ENCODE results near the gene ACTL7A.
"Not testable (repeated sequence)": the region's sequence is repeated elsewhere in the genome, so short reads cannot be mapped to it uniquely, and the experiment has no call there.

The ACTL7A gene, protein sequence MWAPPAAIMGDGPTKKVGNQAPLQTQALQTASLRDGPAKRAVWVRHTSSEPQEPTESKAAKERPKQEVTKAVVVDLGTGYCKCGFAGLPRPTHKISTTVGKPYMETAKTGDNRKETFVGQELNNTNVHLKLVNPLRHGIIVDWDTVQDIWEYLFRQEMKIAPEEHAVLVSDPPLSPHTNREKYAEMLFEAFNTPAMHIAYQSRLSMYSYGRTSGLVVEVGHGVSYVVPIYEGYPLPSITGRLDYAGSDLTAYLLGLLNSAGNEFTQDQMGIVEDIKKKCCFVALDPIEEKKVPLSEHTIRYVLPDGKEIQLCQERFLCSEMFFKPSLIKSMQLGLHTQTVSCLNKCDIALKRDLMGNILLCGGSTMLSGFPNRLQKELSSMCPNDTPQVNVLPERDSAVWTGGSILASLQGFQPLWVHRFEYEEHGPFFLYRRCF

DNA sequence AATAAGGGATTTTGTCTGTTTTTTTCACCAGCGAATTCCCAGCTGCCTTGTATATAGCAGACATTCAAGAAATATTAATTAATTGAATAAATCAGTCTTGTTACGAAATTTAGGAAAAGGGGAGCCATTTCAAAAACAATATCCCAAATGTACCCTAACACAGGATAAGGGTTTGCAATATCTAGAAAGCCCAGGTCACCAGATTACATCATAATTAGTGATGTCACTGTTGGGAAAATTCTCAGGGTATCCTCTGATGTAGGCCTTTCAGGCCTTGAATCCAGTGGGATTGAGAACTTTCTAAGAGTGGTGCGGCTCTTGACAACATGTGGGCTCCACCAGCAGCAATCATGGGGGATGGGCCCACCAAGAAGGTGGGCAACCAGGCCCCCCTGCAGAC, at the start of gene ACTL7A:
Gene ACTL7A, plus strand, starts transcription at position 270 of the 400 bp plus-strand sequence. Its CDS starts 57 bp downstream, at position 327.
- in situ Hi-C loops (cut with MboI; ENCODE audit: low sequenced_read_pairs) = no loop called here

DNA sequence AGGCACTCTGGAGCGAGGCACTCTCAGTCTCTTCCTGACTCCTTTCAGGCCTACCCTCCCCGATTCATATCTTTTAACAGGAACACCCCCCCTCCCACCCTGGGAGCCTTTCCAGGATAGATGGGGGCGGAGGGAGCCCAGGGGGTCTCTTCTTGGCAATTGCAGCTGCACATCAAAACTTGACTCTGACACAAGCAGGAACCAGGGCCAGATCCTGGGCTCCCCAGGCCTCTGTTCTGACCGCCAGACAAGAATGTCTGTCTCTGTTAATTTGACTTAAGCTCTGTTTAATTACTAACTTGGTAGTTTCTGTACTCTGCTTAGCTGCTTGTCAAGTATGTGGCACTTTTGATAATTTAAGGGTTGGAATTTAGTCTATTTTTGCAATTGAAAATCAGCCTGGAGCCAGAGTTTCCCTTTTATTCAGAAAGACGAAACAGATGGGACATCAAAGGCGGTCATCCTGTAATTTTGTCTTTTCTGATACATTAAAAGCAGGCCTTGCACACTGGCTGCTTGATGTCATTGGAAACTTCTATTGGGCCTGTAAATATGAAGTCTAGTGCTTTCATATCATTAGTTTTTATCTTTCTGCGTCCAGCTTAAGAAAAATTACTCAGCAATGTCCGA, 49.6 kb upstream of the ACTL7A start:
- in situ Hi-C loops (cut with MboI; ENCODE audit: low sequenced_read_pairs) = no loop called here

DNA sequence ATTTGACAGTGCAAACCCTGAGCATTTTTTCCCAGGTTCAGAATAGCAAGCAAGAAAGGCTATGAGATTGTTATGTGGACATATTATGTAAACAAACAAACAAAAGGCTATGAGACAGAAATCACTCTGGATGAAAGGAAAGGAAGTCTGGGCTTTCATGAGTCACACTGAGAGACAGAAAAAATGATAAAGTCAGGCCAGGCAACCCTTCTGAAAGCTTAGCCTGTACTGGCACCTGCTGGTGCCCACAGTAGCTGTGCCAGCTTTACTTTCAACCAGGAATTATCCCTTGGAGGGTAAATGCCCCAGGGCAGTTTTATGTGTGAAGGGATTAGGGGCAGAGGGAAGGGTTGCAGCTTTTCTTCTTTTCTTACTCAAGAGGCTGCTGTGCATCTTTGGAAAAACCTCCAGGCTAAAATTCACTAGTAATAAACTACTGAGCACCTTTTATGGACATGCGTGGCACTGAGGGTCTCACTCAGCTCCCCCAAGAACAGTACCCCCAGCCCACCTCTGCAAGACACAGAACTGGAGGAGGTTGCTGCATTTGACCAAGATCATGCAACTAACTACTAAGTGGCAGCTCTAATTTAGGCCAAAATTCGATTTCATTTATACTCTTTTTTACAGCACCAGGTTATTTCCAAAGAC, 48.0 kb upstream of the ACTL7A start:
- in situ Hi-C loops (cut with MboI; ENCODE audit: low sequenced_read_pairs) = no loop called here

DNA sequence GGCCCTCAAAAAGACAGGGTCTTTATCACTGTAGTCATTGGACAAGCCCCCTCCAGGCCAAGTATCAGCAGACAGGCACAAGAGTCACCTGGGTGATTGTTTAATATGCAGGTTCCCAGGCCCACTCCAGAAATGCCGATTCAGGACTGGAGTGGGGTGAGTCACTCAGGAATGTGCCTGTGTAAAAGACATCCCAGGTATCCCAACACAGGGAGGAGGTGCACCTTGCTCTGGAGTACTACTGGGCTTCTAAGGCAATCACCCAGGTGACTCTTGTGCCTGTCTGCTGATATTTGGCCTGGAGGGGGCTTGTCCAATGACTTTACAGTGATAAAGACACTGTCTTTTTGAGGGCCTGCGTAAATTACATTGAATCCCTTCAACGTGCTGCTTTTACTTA, 46.9 kb upstream of the ACTL7A start:
- in situ Hi-C loops (cut with MboI; ENCODE audit: low sequenced_read_pairs) = no loop called here

DNA sequence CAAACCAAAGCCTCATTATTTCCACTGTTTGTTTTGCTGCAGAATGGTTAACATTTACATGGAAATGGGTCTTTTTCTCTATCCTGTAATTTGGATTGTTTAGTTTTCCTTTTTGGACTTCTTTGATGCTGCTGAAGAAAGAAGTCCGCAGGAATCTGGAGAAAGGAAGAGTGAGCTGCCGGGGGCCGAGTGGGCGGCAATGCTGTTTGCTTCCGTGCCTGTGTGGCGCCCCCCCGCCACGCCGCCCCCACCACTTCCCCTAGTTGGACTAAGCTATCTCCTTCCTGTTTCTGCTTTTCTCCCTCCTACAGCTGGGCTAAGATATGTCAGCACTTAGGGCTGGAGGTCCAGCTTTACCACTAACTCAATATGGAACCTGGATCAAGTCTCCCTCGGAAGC, 46.0 kb upstream of the ACTL7A start:
- in situ Hi-C loops (cut with MboI; ENCODE audit: low sequenced_read_pairs) = no loop called here

DNA sequence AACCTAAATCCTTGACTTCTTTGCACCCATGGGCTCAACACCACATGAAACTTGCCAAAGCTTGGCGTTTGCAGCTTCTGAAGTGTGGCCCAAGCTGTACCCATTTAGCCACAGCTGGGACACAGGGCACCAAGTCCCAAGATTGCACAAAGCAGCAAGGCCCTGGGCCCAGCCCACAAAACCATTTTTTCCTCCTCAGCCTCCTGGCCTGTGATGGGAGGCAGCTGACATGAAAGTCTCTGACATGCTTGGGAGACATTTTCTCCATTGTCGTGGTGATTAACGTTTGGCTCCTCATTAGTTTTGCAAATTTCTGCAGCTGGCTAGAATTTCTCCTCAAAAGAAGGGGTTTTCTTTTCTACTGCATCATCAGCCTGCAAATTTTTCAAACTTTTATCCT, 38.2 kb upstream of the ACTL7A start:
- in situ Hi-C loops (cut with MboI; ENCODE audit: low sequenced_read_pairs) = no loop called here

- in situ Hi-C loops (cut with MboI; ENCODE audit: low sequenced_read_pairs) = no loop called here
Observed at GRCh38 chr9:108830272-108830671, 31.8 kb upstream of the ACTL7A start.

DNA sequence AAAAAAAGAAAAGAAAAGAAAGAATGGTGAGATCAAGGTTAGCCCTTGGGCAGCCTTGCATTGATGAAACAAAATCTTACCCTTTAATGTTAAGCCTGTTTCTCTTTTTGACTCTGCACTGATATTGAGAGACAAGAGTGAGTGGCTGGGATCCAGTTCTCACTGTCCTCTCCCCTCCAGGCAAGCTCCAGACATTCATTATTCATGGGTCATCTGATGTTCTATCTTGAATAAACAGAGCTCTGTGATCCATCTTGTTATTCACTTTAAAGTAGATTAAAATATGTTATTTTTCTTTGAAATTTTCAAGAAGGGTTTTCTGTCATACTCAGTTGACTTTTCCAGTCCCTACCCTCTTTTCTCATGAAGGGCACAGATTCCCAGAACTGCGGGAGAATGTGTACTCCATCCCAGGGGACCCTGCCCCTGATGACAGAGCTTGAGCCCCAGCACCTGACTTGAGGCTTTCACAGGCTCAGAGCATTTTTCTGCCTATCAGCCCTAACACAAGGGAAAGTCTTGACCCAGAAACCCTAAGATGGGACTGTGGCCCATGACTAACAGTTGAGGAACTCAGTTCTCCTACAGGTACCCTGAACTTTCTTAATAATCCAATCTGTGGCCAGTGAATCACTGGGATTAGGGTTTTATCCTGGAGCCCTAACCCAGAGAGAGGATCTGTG, 30.4 kb upstream of the ACTL7A start:
- in situ Hi-C loops (cut with MboI; ENCODE audit: low sequenced_read_pairs) = no loop called here

- in situ Hi-C loops (cut with MboI; ENCODE audit: low sequenced_read_pairs) = no loop called here
Observed at GRCh38 chr9:108832179-108832500, 29.9 kb upstream of the ACTL7A start.

DNA sequence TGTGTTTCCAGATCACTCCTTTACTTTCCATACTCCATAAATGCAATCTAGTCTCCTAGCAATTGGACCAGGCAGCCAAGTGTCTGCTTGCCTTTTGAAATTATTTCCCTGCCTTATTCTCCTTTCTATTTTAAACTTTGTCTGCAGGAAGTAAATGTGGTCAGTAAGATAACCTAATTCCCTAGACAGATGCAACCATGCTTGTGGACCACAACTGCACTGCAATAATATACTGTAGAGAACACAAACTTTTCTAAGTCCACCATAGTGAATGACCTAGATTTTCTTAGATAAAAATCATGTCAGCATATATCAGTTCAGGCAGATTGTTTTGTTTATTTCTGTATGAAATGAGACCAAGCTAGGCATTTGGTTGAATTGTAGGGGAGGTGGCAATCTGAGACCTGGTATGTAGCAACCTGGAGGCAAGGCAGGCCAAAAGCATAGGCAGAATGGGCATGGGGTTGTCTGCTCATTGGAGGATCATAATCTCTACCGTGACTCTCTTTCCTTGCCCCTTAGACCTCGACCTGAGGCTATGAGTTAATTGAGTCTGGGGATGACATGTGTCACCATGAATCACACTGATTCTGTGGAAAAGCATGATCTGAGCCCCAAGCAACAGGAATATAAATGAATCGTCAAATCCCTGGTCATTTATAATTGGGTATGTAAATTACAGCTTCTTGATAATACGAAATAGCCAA, 27.0 kb upstream of the ACTL7A start:
- in situ Hi-C loops (cut with MboI; ENCODE audit: low sequenced_read_pairs) = no loop called here

DNA sequence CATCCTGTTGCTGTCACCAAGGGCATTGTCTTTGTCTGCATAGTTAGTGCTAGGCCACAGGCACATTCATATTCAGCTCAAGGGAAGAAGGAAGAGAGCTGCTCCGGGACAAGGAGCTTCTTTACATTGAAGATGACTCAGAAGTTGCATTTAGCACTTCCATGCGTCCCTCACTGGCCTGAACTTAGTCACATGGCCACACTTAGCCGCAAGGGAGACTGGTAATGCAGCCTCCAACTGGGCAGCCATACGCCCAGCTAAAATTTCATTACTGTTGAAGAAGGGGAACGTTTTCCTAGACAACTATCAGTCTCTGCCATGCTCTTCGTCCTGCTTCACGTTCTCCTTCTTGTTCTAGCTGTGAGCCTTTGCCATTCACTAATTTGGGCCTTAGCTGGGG, 26.2 kb upstream of the ACTL7A start:
- in situ Hi-C loops (cut with MboI; ENCODE audit: low sequenced_read_pairs) = no loop called here

DNA sequence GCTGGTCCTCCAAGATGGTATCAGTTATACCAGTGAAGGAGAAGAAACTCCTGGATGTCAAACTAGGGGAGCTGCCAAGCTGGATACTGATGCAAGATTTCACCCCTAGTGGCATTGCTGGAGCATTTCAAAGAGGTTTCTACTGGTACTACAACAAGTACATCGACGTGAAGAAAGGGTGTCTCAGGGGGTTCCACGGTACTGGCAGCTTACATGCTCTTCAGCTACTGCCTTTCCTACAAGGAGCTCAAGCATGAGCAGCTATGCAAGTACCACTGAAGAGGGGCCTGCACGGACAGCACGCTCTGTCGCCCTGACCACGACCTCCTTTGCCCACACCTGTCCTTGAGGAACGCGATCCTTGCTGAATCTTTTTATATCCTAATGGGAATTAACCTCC, 25.7 kb upstream of the ACTL7A start:
- in situ Hi-C loops (cut with MboI; ENCODE audit: low sequenced_read_pairs) = no loop called here

DNA sequence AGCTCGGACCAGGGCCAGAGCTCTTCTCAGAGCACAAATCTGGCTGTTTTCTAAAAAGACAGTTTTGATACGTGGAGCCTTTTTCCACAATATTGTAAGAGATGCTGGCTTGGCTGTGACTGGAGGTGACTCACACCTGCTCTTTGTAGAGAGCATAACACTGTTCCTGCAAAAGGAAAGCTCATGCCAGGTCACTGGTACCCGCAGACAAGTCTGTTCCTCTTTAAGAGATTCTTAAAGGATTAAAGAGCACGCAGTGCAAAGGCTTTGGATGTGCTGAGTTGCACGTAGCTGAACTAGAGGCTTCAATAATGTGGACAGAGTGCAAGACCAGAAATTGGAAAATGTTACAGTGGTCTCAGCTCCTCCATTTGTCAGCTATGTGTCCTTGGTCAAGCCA, 25.3 kb upstream of the ACTL7A start:
- in situ Hi-C loops (cut with MboI; ENCODE audit: low sequenced_read_pairs) = no loop called here

DNA sequence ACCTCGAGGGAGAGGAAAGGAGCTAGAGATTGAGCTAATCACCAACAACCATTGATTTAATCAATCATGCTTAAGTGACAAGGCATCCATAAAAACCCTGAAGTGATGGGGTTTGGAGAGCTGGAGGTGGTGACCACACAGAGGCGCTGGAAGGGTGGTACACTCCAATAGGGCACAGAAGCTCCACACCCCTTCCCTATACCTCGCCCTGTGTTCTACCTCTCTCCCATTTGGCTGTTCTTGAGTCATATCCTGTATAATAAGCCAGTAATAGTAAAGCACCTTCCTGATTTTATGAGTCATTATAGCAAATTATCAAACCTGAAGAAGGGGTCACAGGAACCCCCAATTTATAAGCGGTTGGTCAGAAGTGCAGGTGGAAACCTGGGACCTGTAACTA, 24.5 kb upstream of the ACTL7A start:
- in situ Hi-C loops (cut with MboI; ENCODE audit: low sequenced_read_pairs) = no loop called here

GRCh38 chr9:108838017-108838416, 24.0 kb upstream of the ACTL7A start:
- in situ Hi-C loops (cut with MboI; ENCODE audit: low sequenced_read_pairs) = no loop called here

GRCh38 chr9:108839561-108839960, 22.5 kb upstream of the ACTL7A start:
- in situ Hi-C loops (cut with MboI; ENCODE audit: low sequenced_read_pairs) = not testable (repeated sequence)

DNA sequence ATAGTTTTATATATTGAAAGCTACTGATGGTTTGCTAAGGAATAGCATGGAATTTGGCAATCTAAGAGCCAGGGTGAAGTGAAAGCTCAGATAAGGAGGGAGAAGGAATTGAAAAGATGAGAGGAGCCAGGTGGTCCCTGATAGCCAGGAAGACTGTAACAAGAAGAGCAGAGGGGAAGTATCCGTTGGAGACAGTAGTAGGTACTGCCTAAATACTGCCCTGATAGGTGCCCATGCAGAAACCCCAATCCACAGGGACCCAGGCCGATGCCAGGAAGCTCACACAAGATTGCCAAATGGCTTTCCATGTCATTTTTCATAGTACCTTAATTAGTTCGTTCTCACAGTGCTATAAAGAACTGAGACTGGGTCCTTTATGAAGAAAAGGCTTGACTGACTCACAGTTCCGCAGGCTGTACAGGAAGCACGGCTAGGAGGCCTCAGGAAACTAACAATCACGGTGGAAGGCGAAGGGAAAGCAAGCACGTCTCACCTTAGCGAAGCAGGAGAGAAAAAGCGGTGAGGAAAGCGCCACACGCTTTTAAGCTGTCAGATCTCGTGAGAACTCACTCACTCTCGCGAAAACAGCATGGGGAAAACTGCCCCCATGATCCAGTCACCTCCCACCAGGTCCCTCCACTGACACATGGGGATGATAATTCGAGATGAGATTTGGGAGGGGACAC, 19.3 kb upstream of the ACTL7A start:
- in situ Hi-C loops (cut with MboI; ENCODE audit: low sequenced_read_pairs) = no loop called here

DNA sequence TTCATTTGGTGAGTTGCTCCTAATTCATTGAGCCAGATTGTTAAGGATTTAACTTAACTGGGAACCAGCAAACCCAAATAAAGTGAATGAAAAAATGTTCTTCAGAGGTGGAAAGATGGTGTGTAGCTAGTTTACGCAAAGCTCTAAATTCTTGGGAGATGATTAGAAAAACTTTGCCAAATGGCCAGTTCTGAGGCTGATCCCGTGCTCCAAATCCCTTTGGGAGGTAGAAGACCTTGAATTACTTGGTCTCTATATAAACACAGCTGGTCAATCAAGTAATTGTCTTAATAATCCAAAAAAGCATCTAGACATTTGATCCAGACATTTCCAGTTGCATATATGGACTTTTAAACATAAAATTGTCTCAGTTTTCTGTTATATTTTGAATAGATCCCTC, 17.7 kb upstream of the ACTL7A start:
- in situ Hi-C loops (cut with MboI; ENCODE audit: low sequenced_read_pairs) = no loop called here

DNA sequence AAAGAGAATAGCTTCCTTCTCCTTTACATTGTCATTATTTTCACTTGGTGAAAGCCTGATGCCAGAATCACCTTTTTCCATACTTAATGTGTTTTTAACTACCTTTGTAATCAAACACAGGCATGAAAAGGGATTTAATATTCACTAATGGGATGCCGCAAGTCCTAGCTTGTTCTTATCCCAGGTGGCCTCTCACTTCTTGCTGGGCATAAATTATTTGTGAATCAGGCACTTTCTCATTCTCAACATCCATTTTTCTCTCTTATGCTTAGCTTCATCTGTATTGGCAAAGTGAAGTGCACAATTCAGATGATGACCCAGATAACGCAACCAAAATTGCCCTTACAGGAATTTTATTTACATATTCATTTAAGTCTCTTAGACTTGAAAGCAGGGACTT, 17.2 kb upstream of the ACTL7A start:
- in situ Hi-C loops (cut with MboI; ENCODE audit: low sequenced_read_pairs) = no loop called here

DNA sequence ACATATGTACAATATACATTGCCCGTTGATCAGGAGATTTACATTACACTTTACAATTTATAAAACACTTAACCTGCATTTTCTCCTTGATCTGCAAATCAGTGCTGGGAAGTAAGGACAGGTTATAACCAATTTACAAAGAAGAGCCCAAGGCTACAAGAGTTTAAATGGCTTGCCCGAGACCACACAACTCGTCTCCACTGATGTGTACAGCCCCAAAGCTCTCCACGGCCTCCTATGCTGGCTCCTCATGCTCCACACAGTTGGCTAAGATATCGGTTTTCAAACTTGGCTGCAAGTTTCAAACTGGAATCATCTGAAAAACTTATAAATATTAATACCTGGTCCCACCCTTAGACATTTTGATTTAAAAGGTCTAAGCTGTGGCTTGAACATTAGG, 16.6 kb upstream of the ACTL7A start:
- in situ Hi-C loops (cut with MboI; ENCODE audit: low sequenced_read_pairs) = no loop called here
